CD4-positive, CD25-positive, alpha-beta regulatory T cell (primary cell): ENCODE data around the gene SPATA7. TPM values are rescaled to one million over a fixed set of nuclear protein-coding genes. Genes with fewer than 3 reads are reported as not detected.

ENCODE experiments used
- ATAC-seq, 2 donors: fragments of 150-1000 bp; cut with Tn5 transposase; one replicate each; pipeline ENCODE4 v1.10.0; 2021; ENCODE audit warnings: low read depth in 2 of 2, moderate number of reproducible peaks in 2 of 2, moderate library complexity in 1 of 2
- DNase-seq, 3 donors: peaks; one replicate each; pipeline versions ENCODE4 v3.0.0 to v3.0.0-alpha.2; 2012 to 2022; ENCODE audit warnings: mixed read lengths in 1 of 3
- H3K27ac ChIP-seq: one replicate; pipeline ENCODE4 v1.7.0; 2013; ENCODE audit warnings: mild to moderate bottlenecking, low read length; ENCODE audit not compliant: insufficient read depth, poor library complexity, severe bottlenecking
- H3K27me3 ChIP-seq: one replicate; pipeline ENCODE4 v1.7.0; 2013; ENCODE audit warnings: low read length; ENCODE audit not compliant: control insufficient read depth, insufficient read depth
- H3K36me3 ChIP-seq: one replicate; pipeline ENCODE4 v1.7.0; 2013; ENCODE audit warnings: mild to moderate bottlenecking, low read length, moderate library complexity; ENCODE audit not compliant: control insufficient read depth, insufficient read depth
- H3K4me1 ChIP-seq: 2 replicates; pipeline ENCODE4 v1.7.0; 2013; ENCODE audit warnings: mild to moderate bottlenecking, low read length; ENCODE audit not compliant: insufficient read depth, control insufficient read depth, poor library complexity, severe bottlenecking
- H3K4me3 ChIP-seq: one replicate; pipeline ENCODE4 v1.7.0; 2013; ENCODE audit warnings: low read depth, mild to moderate bottlenecking, low read length, moderate library complexity
- H3K9me3 ChIP-seq, 2 experiments: 1 replicate in 1 of 2; 2 replicates in 1 of 2; pipeline ENCODE4 v1.7.0; 2013; ENCODE audit warnings: low read length in 2 of 2, mild to moderate bottlenecking in 1 of 2, moderate library complexity in 1 of 2; ENCODE audit not compliant: control insufficient read depth in 2 of 2
- H3K27ac Mint-ChIP-seq, 3 donors: one replicate each; pipeline ENCODE4 v1.8.0; 2020 to 2022; ENCODE audit warnings: mild to moderate bottlenecking in 3 of 3, mixed read lengths in 3 of 3, moderate library complexity in 2 of 3
- H3K27me3 Mint-ChIP-seq: one replicate; pipeline ENCODE4 v1.8.0; 2022; ENCODE audit warnings: mild to moderate bottlenecking, mixed read lengths
- H3K36me3 Mint-ChIP-seq: one replicate; pipeline ENCODE4 v1.8.0; 2020; ENCODE audit warnings: mixed read lengths
- H3K4me1 Mint-ChIP-seq, 4 donors: one replicate each; pipeline ENCODE4 v1.8.0; 2020 to 2022; ENCODE audit warnings: mixed read lengths in 4 of 4, mild to moderate bottlenecking in 1 of 4
- H3K4me3 Mint-ChIP-seq, 4 donors: one replicate each; pipeline ENCODE4 v1.8.0; 2020 to 2022; ENCODE audit warnings: mild to moderate bottlenecking in 4 of 4, mixed read lengths in 4 of 4, moderate library complexity in 3 of 4
- H3K9me3 Mint-ChIP-seq, 7 donors: one replicate each; pipeline ENCODE4 v1.8.0; 2020 to 2022; ENCODE audit warnings: mixed read lengths in 7 of 7, mild to moderate bottlenecking in 3 of 7, moderate library complexity in 2 of 7
- polyA plus RNA-seq, 4 donors: library from polyadenylated mRNA; unstranded; fragments of 300-500 nt; fragmentation: Illumina TruSeq; gene quantifications; one replicate each; pipeline ENCODE4 v1.2.3, GENCODE V29; 2021
- total RNA-seq: library from RNA; stranded (reverse); gene quantifications from one replicate; pipeline ENCODE4 v1.2.3, GENCODE V29; 2022

The SPATA7 gene, protein sequence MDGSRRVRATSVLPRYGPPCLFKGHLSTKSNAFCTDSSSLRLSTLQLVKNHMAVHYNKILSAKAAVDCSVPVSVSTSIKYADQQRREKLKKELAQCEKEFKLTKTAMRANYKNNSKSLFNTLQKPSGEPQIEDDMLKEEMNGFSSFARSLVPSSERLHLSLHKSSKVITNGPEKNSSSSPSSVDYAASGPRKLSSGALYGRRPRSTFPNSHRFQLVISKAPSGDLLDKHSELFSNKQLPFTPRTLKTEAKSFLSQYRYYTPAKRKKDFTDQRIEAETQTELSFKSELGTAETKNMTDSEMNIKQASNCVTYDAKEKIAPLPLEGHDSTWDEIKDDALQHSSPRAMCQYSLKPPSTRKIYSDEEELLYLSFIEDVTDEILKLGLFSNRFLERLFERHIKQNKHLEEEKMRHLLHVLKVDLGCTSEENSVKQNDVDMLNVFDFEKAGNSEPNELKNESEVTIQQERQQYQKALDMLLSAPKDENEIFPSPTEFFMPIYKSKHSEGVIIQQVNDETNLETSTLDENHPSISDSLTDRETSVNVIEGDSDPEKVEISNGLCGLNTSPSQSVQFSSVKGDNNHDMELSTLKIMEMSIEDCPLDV
- total RNA-seq: 1.9 TPM
- 1 to 10 TPM; 2.6 to 3.8 (median 3.3) TPM for polyA plus RNA-seq

GRCh38 chr14:88385212-88386101 is at the start of gene SPATA7:
Gene SPATA7 (plus strand): TSS chr14:88385657. CDS start chr14:88385819, 162 bp downstream.
- Mint-ChIP-seq H3K4me3 (peak within 1 kb of the TSS; percentile 93 to 98 (median 96)), H3K27ac (peak within 1 kb of the TSS; percentile 34 to 93 (median 88)), H3K27me3 (peaks cover 20% of the 10 kb centered on the region), H3K9me3 (peaks cover 0 to 2% (median 0%) of the 10 kb centered on the region in 7 donors), H3K36me3 (no peaks in the 10 kb centered on the region), H3K4me1 (peaks cover 5 to 25% (median 15%) of the 10 kb centered on the region in 4 donors)
- no peaks in the 10 kb centered on the region for H3K36me3 ChIP-seq
- peaks cover 2% of the 10 kb centered on the region for H3K27me3 ChIP-seq
- H3K9me3 ChIP-seq: no peaks in the 10 kb centered on the region
- peak; percentile 60 to 88 (median 65) for DNase-seq
- H3K4me1 ChIP-seq: peaks cover 10% of the 10 kb centered on the region
- ATAC-seq: peak; percentile 86 to 88
- peak within 1 kb of the TSS; percentile 95 for H3K4me3 ChIP-seq
- H3K27ac ChIP-seq: no peak within 1 kb of the TSS

GRCh38 chr14:88340357-88340756 is 45.1 kb upstream of the SPATA7 start:
- DNase-seq: no peak
- Mint-ChIP-seq H3K27me3 (peaks cover 25% of the 10 kb centered on the region), H3K4me3 (no peak overlapping the region), H3K9me3 (no peaks in the 10 kb centered on the region), H3K36me3 (no peaks in the 10 kb centered on the region), H3K27ac (no peak overlapping the region), H3K4me1 (no peaks in the 10 kb centered on the region)
- no peaks in the 10 kb centered on the region for H3K4me1 ChIP-seq
- H3K4me3 ChIP-seq: no peak overlapping the region
- ATAC-seq: no peak
- no peak overlapping the region for H3K27ac ChIP-seq
- no peaks in the 10 kb centered on the region for H3K36me3 ChIP-seq
- H3K27me3 ChIP-seq: no peaks in the 10 kb centered on the region
- H3K9me3 ChIP-seq: no peaks in the 10 kb centered on the region

- no peak for ATAC-seq
- H3K27ac ChIP-seq: no peak overlapping the region
- H3K27me3 ChIP-seq: no peaks in the 10 kb centered on the region
- peaks cover 19% of the 10 kb centered on the region for H3K27me3 Mint-ChIP-seq
- H3K4me1 Mint-ChIP-seq: no peaks in the 10 kb centered on the region
- no peak overlapping the region for H3K4me3 ChIP-seq
- H3K36me3 ChIP-seq: no peaks in the 10 kb centered on the region
- no peaks in the 10 kb centered on the region for H3K9me3 Mint-ChIP-seq
- H3K4me1 ChIP-seq: no peaks in the 10 kb centered on the region
- DNase-seq: no peak
- no peak overlapping the region for H3K4me3 Mint-ChIP-seq
- H3K9me3 ChIP-seq: no peaks in the 10 kb centered on the region
- no peak overlapping the region for H3K27ac Mint-ChIP-seq
- H3K36me3 Mint-ChIP-seq: no peaks in the 10 kb centered on the region
Measured at GRCh38 chr14:88342980-88343379, 42.5 kb upstream of the SPATA7 start.

GRCh38 chr14:88346048-88346639 is 39.3 kb upstream of the SPATA7 start:
- Histone ChIP-seq H3K27ac (no peak overlapping the region), H3K4me1 (no peaks in the 10 kb centered on the region), H3K36me3 (no peaks in the 10 kb centered on the region), H3K9me3 (no peaks in the 10 kb centered on the region), H3K27me3 (peaks cover 2% of the 10 kb centered on the region), H3K4me3 (no peak overlapping the region)
- H3K27me3 Mint-ChIP-seq: peaks cover 16% of the 10 kb centered on the region
- no peaks in the 10 kb centered on the region for H3K36me3 Mint-ChIP-seq
- ATAC-seq (no peak), DNase-seq (no peak)
- no peaks in the 10 kb centered on the region for H3K4me1 Mint-ChIP-seq
- H3K27ac Mint-ChIP-seq: no peak overlapping the region
- no peak overlapping the region for H3K4me3 Mint-ChIP-seq
- H3K9me3 Mint-ChIP-seq: peaks cover 0 to 1% (median 0%) of the 10 kb centered on the region in 7 donors

GRCh38 chr14:88348546-88348945 is 36.9 kb upstream of the SPATA7 start:
- Mint-ChIP-seq H3K4me3 (no peak overlapping the region), H3K27me3 (peaks cover 8% of the 10 kb centered on the region), H3K36me3 (no peaks in the 10 kb centered on the region), H3K4me1 (no peaks in the 10 kb centered on the region), H3K27ac (no peak overlapping the region), H3K9me3 (peaks cover 0 to 2% (median 0%) of the 10 kb centered on the region in 7 donors)
- Histone ChIP-seq H3K27ac (no peak overlapping the region), H3K36me3 (no peaks in the 10 kb centered on the region), H3K9me3 (no peaks in the 10 kb centered on the region), H3K4me1 (no peaks in the 10 kb centered on the region), H3K27me3 (peaks cover 2% of the 10 kb centered on the region), H3K4me3 (no peak overlapping the region)
- DNase-seq (no peak), ATAC-seq (no peak)

- Mint-ChIP-seq H3K27ac (no peak overlapping the region), H3K36me3 (no peaks in the 10 kb centered on the region), H3K4me3 (no peak overlapping the region), H3K27me3 (peaks cover 4% of the 10 kb centered on the region), H3K9me3 (peaks cover 0 to 4% (median 0%) of the 10 kb centered on the region in 7 donors), H3K4me1 (no peaks in the 10 kb centered on the region)
- DNase-seq (no peak), ATAC-seq (no peak)
- Histone ChIP-seq H3K4me3 (no peak overlapping the region), H3K4me1 (no peaks in the 10 kb centered on the region), H3K27me3 (peaks cover 2% of the 10 kb centered on the region), H3K9me3 (no peaks in the 10 kb centered on the region), H3K27ac (no peak overlapping the region), H3K36me3 (no peaks in the 10 kb centered on the region)
Measured at GRCh38 chr14:88351966-88352691, 33.3 kb upstream of the SPATA7 start.

DNA sequence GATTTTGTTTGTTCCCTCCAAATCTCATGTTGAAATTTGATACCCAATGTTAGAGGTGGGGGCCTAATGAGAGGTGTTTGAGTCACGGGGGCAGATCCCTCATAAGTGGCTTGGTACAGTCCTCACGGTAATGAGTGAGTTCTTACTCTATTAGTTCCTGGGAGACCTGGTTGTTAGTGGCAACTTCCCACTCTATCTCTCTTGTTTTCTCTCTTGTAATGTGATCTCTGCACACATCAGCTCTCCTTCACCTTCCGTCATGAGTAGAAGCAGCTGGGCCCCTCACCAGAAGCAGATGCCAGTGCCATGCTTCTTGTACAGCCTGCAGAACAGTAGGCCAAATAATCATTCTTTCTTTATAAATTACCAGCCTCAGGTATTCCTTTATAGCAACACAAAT is 32.8 kb upstream of the SPATA7 start:
- Mint-ChIP-seq H3K4me1 (no peaks in the 10 kb centered on the region), H3K27ac (no peak overlapping the region), H3K9me3 (peaks cover 0 to 4% (median 0%) of the 10 kb centered on the region in 7 donors)

More for the DNA sequence above, 32.8 kb upstream of the SPATA7 start:
- no peak overlapping the region for H3K4me3 Mint-ChIP-seq
- Histone ChIP-seq H3K4me3 (no peak overlapping the region), H3K4me1 (no peaks in the 10 kb centered on the region), H3K36me3 (no peaks in the 10 kb centered on the region), H3K27ac (no peak overlapping the region), H3K9me3 (no peaks in the 10 kb centered on the region), H3K27me3 (peaks cover 2% of the 10 kb centered on the region)
- ATAC-seq (no peak), DNase-seq (no peak)
- H3K27me3 Mint-ChIP-seq: peaks cover 4% of the 10 kb centered on the region
- no peaks in the 10 kb centered on the region for H3K36me3 Mint-ChIP-seq
